ENCODE data around the gene KRTAP3-3. TPM values are rescaled to one million over a fixed set of nuclear protein-coding genes. Genes with fewer than 3 reads are reported as not detected.

The KRTAP3-3 gene
- total and polyA plus RNA-seq, 2 of the 4 experiments (the other 2 are of a cell fraction) = not detected

- Histone ChIP-seq H3K9me1 (ENCODE audit: insufficient read depth, low read length) (no peaks in the 10 kb centered on the region), H3K79me1 (ENCODE audit: low read depth in 1 of 2, low read length in 2 of 2) (no peaks in the 10 kb centered on the region), H3K27me3 (ENCODE audit: control insufficient read depth, insufficient read depth, low read length) (no peaks in the 10 kb centered on the region), H2BK5ac (ENCODE audit: low read depth, low read length, poor library complexity, severe bottlenecking) (no peak overlapping the region), H2AFZ (replicated peaks; ENCODE audit: low read length, poor library complexity) (peak overlapping the region; percentile 75), H2BK20ac (ENCODE audit: low read depth, low read length) (0 out of 2 replicates have a peak overlapping the region, but pooled peaks have one; percentile 2), H2BK120ac (ENCODE audit: low read depth, low read length) (peak overlapping the region; percentile 50; the same call in 1 of the 2 replicates), H3K4me2 (ENCODE audit: low read depth, low read length) (peak overlapping the region; percentile 59), H3K18ac (ENCODE audit: low read depth, low read length) (no peak overlapping the region), H2BK15ac (ENCODE audit: low read depth, low read length) (no peak overlapping the region), H4K20me1 (ENCODE audit: insufficient read depth, low read length) (no peaks in the 10 kb centered on the region), H3K56ac (ENCODE audit: extremely low read depth, insufficient read depth, low read length) (no peak overlapping the region), H4K8ac (ENCODE audit: low read depth in 2 of 2, low read length in 2 of 2) (no peak overlapping the region), H3K36me3 (ENCODE audit: control insufficient read depth, insufficient read depth, low read length) (no peaks in the 10 kb centered on the region), H3K27ac (ENCODE audit: insufficient read depth, low read length) (no peak overlapping the region), H3K4me3 (ENCODE audit: insufficient read depth, low read depth, low read length) (no peak overlapping the region), H4K91ac (ENCODE audit: insufficient read depth, low read depth, low read length) (peak overlapping the region; percentile 20; the same call in 1 of the 2 replicates), H4K5ac (ENCODE audit: low read depth, low read length) (no peak overlapping the region), H3K23ac (ENCODE audit: low read depth, low read length) (no peak overlapping the region), H3K9me3 (ENCODE audit: control insufficient read depth, insufficient read depth, low read length) (no peaks in the 10 kb centered on the region), H2AK5ac (ENCODE audit: low read depth, low read length) (no peak overlapping the region; the same call in 1 of the 2 replicates), H2AK9ac (replicated peaks; ENCODE audit: low read depth, low read length, poor library complexity) (no peak overlapping the region), H3K4ac (ENCODE audit: low read depth, low read length) (peak overlapping the region; percentile 45; the same call in 1 of the 2 replicates), H3K9ac (ENCODE audit: low read depth, low read length) (no peak overlapping the region), H3K14ac (replicated peaks; ENCODE audit: low read depth, low read length) (0 out of 2 replicates have a peak overlapping the region, but pooled peaks have one; percentile 28), H3K4me1 (ENCODE audit: control insufficient read depth, insufficient read depth, low read length) (peaks cover 5% of the 10 kb centered on the region)
- in situ Hi-C loops (cut with MboI; ENCODE audit: low sequenced_read_pairs) (no loop called here), intact Hi-C loops (cut with micrococcal nuclease) (no loop called here), dilution Hi-C loops (cut with HindIII; ENCODE audit: low sequenced_read_pairs, unreplicated experiment) (no loop called here)
- no peak for TF ChIP-seq RFX5 (IDR thresholded peaks at IDR 0.05; ENCODE audit: low read depth, low read length)
- no peak for TF ChIP-seq FOS (IDR thresholded peaks at IDR 0.05; ENCODE audit: low read depth, low read length)
- no peak for TF ChIP-seq RAD21 (IDR thresholded peaks at IDR 0.05; ENCODE audit: low read length)
- TF ChIP-seq, protein P1, sequence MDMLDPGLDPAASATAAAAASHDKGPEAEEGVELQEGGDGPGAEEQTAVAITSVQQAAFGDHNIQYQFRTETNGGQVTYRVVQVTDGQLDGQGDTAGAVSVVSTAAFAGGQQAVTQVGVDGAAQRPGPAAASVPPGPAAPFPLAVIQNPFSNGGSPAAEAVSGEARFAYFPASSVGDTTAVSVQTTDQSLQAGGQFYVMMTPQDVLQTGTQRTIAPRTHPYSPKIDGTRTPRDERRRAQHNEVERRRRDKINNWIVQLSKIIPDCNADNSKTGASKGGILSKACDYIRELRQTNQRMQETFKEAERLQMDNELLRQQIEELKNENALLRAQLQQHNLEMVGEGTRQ (IDR thresholded peaks at IDR 0.05; ENCODE audit: low read depth, low read length) = no peak
- no peak for TF ChIP-seq RCOR1 (IDR thresholded peaks at IDR 0.05; ENCODE audit: insufficient replicate concordance, low read length)
- no peak for TF ChIP-seq NFE2L2 (IDR thresholded peaks at IDR 0.05; ENCODE audit: low read depth, low read length)
- TF ChIP-seq MAFK (IDR thresholded peaks at IDR 0.05; ENCODE audit: low read depth, low read length) = no peak
- TF ChIP-seq MXI1 (IDR thresholded peaks at IDR 0.05; ENCODE audit: borderline replicate concordance, low read depth, low read length) = no peak
- no peak for TF ChIP-seq CHD1 (IDR thresholded peaks at IDR 0.05; ENCODE audit: low read depth, low read length)
- TF ChIP-seq BHLHE40 (IDR thresholded peaks at IDR 0.05; ENCODE audit: low read depth, low read length) = no peak
- ChIA-PET CTCF (interaction anchor here (0.9 kb wide), 1 partner anchor 43 kb away, joined by 3 read pairs; no protein-coding TSS in a partner anchor), POLR2A (ENCODE audit: unreplicated experiment) (no interaction called here)
- BruUV-seq (replicated peaks) = no TSS peak
- no peak for ATAC-seq (ENCODE audit: low read depth)
- no peak for DNase-seq
- WGBS, 2 experiments (ENCODE audit: extremely low coverage in 2 of 2, insufficient read length in 1 of 2) = no CpG with 5 or more reads among the region's 5 CpGs
These were observed 12.8 kb downstream of the KRTAP3-3 start for GRCh38 chr17:40981115-40981514.
